Astrocyte (in vitro differentiated cells and primary cell): Measurements from ENCODE around the gene PRSS38. TPM values are rescaled to one million over a fixed set of nuclear protein-coding genes. Genes with fewer than 3 reads are reported as not detected.

Source experiments
- DNase-seq: peaks from one replicate; pipeline ENCODE4 v3.0.0-alpha.2; 2010; ENCODE audit warnings: low read depth
- FAIRE-seq: peaks from 2 replicates; lab custom pipeline; 2011; peaks lifted over from hg19 to GRCh38; lab: Jason Lieb, UNC
- H2AFZ ChIP-seq: 2 replicates; pipeline ENCODE4 v1.6.0; 2012; ENCODE audit warnings: low read depth, low read length, inconsistent platforms
- H3K27ac ChIP-seq: 2 replicates; pipeline ENCODE4 v1.5.1; 2011; ENCODE audit warnings: low read depth, low read length, inconsistent platforms
- H3K27me3 ChIP-seq: 2 replicates; pipeline ENCODE4 v1.6.0; 2011; ENCODE audit warnings: low read length, inconsistent platforms; ENCODE audit not compliant: insufficient read depth
- H3K36me3 ChIP-seq: 2 replicates; pipeline ENCODE4 v1.5.1; 2011; ENCODE audit warnings: low read length, inconsistent platforms; ENCODE audit not compliant: insufficient read depth
- H3K4me1 ChIP-seq: 2 replicates; pipeline ENCODE4 v1.5.1; 2011; ENCODE audit warnings: low read length, inconsistent platforms; ENCODE audit not compliant: insufficient read depth
- H3K4me2 ChIP-seq: 2 replicates; pipeline ENCODE4 v1.6.0; 2012; ENCODE audit warnings: low read length, inconsistent platforms
- H3K4me3 ChIP-seq: 2 replicates; pipeline ENCODE4 v1.5.1; 2011; ENCODE audit warnings: low read depth, mild to moderate bottlenecking, low read length, inconsistent platforms; ENCODE audit not compliant: insufficient read depth
- H3K79me2 ChIP-seq: 2 replicates; pipeline ENCODE4 v1.6.0; 2012; ENCODE audit warnings: mild to moderate bottlenecking, low read length, inconsistent platforms; ENCODE audit not compliant: insufficient read depth
- H3K9ac ChIP-seq: 2 replicates; pipeline ENCODE4 v1.6.0; 2012; ENCODE audit warnings: mild to moderate bottlenecking, low read length, inconsistent platforms
- H3K9me3 ChIP-seq: 2 replicates; pipeline ENCODE4 v1.5.1; 2012; ENCODE audit warnings: low read depth, mild to moderate bottlenecking, low read length, inconsistent platforms; ENCODE audit not compliant: insufficient read depth
- H4K20me1 ChIP-seq: 2 replicates; pipeline ENCODE4 v1.6.0; 2012; ENCODE audit warnings: low read length, inconsistent platforms; ENCODE audit not compliant: insufficient read depth
- H3K27ac Mint-ChIP-seq: one replicate; pipeline ENCODE4 v1.8.0; 2021; ENCODE audit warnings: mild to moderate bottlenecking, mixed read lengths; ENCODE audit not compliant: unreplicated experiment
- H3K27me3 Mint-ChIP-seq: one replicate; pipeline ENCODE4 v1.8.0; 2021; ENCODE audit warnings: low read depth, mixed read lengths; ENCODE audit not compliant: unreplicated experiment
- H3K36me3 Mint-ChIP-seq: one replicate; pipeline ENCODE4 v1.8.0; 2021; ENCODE audit warnings: low read depth, mixed read lengths; ENCODE audit not compliant: unreplicated experiment
- H3K4me1 Mint-ChIP-seq: one replicate; pipeline ENCODE4 v1.8.0; 2021; ENCODE audit warnings: low read depth, mixed read lengths; ENCODE audit not compliant: unreplicated experiment
- H3K4me3 Mint-ChIP-seq: one replicate; pipeline ENCODE4 v1.8.0; 2021; ENCODE audit warnings: mild to moderate bottlenecking, moderate library complexity, mixed read lengths; ENCODE audit not compliant: unreplicated experiment
- H3K9me3 Mint-ChIP-seq: one replicate; pipeline ENCODE4 v1.8.0; 2021; ENCODE audit warnings: mild to moderate bottlenecking, mixed read lengths; ENCODE audit not compliant: unreplicated experiment
- CTCF ChIP-seq: IDR thresholded peaks from 2 replicates; pipeline ENCODE4 v1.5.1; 2011; ENCODE audit warnings: low read depth, mild to moderate bottlenecking, inconsistent platforms, low read length, moderate library complexity; ENCODE audit not compliant: insufficient read depth
- EZH2 ChIP-seq: IDR thresholded peaks from 2 replicates; pipeline ENCODE4 v1.6.1; 2012; ENCODE audit warnings: mild to moderate bottlenecking, low read length, inconsistent platforms; ENCODE audit not compliant: insufficient read depth
- total RNA-seq: library from RNA; stranded (reverse); gene quantifications from 2 replicates; pipeline ENCODE4 v1.2.1, GENCODE V29; 2021

Gene PRSS38
- total RNA-seq, 1 donor from 2014 or later, result not detected

- no peak overlapping the region for H2AFZ ChIP-seq
- H3K27me3 Mint-ChIP-seq, result peaks cover 15% of the 10 kb centered on the region
- H3K79me2 ChIP-seq, result no peaks in the 10 kb centered on the region
- no peak overlapping the region for H3K27ac Mint-ChIP-seq
- no peak overlapping the region for H3K4me2 ChIP-seq
- H3K9ac ChIP-seq, result no peak overlapping the region
- DNase-seq (no peak), FAIRE-seq (no peak)
- H3K9me3 Mint-ChIP-seq, result no peaks in the 10 kb centered on the region
- no peak overlapping the region for H3K4me3 ChIP-seq
- H3K27ac ChIP-seq, result no peak overlapping the region
- H3K36me3 Mint-ChIP-seq, result no peaks in the 10 kb centered on the region
- H3K36me3 ChIP-seq, result no peaks in the 10 kb centered on the region
- H3K27me3 ChIP-seq, result peaks cover 4% of the 10 kb centered on the region
- peaks cover 17% of the 10 kb centered on the region for H3K4me1 ChIP-seq
- peaks cover 4% of the 10 kb centered on the region for H3K4me1 Mint-ChIP-seq
- no peak overlapping the region for H3K4me3 Mint-ChIP-seq
- no peaks in the 10 kb centered on the region for H3K9me3 ChIP-seq
- H4K20me1 ChIP-seq, result no peaks in the 10 kb centered on the region
- TF ChIP-seq CTCF (no peak), EZH2 (no peak)
Measured at GRCh38 chr1:227798078-227798802, 17.2 kb upstream of the PRSS38 start.

DNA sequence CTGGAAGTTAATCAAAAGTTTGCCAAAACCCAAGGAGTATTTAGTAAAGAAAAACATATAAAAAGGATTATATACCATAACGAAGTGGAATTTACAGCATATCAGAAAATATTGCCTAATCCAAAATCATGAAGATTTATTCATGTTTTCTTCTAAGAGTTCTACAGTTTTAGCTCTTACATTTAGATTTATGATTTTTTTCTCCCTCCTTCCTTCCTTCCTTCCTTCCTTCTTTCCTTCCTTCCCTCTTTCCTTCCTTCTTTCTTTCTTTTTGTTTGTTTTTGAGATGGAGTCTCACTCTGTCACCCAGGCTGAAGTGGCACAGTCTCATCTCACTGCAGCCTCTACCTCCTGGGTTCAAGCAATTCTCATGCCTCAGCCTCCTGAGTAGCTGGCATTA, 15.7 kb upstream of the PRSS38 start:
- peaks cover 24% of the 10 kb centered on the region for H3K27me3 Mint-ChIP-seq
- no peaks in the 10 kb centered on the region for H3K36me3 Mint-ChIP-seq
- DNase-seq (no peak), FAIRE-seq (no peak)
- Histone ChIP-seq H4K20me1 (no peaks in the 10 kb centered on the region), H3K4me2 (no peak overlapping the region), H3K9me3 (no peaks in the 10 kb centered on the region), H3K4me3 (no peak overlapping the region), H2AFZ (no peak overlapping the region), H3K27ac (no peak overlapping the region), H3K4me1 (peaks cover 2% of the 10 kb centered on the region), H3K27me3 (peaks cover 4% of the 10 kb centered on the region), H3K79me2 (no peaks in the 10 kb centered on the region), H3K36me3 (no peaks in the 10 kb centered on the region), H3K9ac (no peak overlapping the region)
- H3K27ac Mint-ChIP-seq, result no peak overlapping the region
- H3K4me1 Mint-ChIP-seq, result no peaks in the 10 kb centered on the region
- H3K9me3 Mint-ChIP-seq, result no peaks in the 10 kb centered on the region
- no peak overlapping the region for H3K4me3 Mint-ChIP-seq
- TF ChIP-seq EZH2 (no peak), CTCF (no peak)

GRCh38 chr1:227803933-227804332, 11.5 kb upstream of the PRSS38 start:
- H3K27me3 ChIP-seq, result no peaks in the 10 kb centered on the region
- no peak for DNase-seq
- no peaks in the 10 kb centered on the region for H4K20me1 ChIP-seq
- H2AFZ ChIP-seq, result no peak overlapping the region
- no peaks in the 10 kb centered on the region for H3K36me3 ChIP-seq
- FAIRE-seq, result no peak
- TF ChIP-seq EZH2, result no peak
- TF ChIP-seq CTCF, result no peak
- no peak overlapping the region for H3K4me3 ChIP-seq
- H3K4me3 Mint-ChIP-seq, result no peak overlapping the region
- no peak overlapping the region for H3K27ac Mint-ChIP-seq
- H3K4me1 Mint-ChIP-seq, result no peaks in the 10 kb centered on the region
- peaks cover 9% of the 10 kb centered on the region for H3K4me1 ChIP-seq
- no peaks in the 10 kb centered on the region for H3K79me2 ChIP-seq
- no peaks in the 10 kb centered on the region for H3K9me3 Mint-ChIP-seq
- no peak overlapping the region for H3K9ac ChIP-seq
- no peak overlapping the region for H3K4me2 ChIP-seq
- H3K27ac ChIP-seq, result no peak overlapping the region
- H3K36me3 Mint-ChIP-seq, result no peaks in the 10 kb centered on the region
- H3K9me3 ChIP-seq, result no peaks in the 10 kb centered on the region
- peaks cover 22% of the 10 kb centered on the region for H3K27me3 Mint-ChIP-seq
